ENCODE measurements around the gene ATP8A2. TPM values are rescaled to one million over a fixed set of nuclear protein-coding genes. Genes with fewer than 3 reads are reported as not detected.

ATP8A2 gene
- total RNA-seq, 1 donor from 2014 or later, result 3.4 TPM

DNA sequence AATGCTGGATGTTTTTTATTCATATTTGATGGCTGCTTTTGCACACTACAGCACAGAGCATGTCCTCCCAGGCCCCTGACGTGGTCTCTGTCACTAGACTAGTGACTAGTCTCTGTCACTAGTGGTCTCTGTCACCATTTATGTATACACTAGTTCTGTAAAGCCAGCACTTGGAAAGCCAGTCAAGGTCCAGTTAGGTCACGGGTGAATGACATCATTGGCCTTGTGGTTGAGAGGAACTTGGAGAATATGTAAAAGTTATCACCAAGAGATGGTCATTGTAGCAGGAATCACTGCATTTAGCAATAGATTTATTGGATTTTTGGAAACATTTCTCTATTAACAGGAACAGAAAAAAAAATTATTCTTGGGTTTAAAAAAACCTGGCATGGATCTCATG lies 607.2 kb downstream of the ATP8A2 start:
- H3K4me3 Mint-ChIP-seq, result no peak overlapping the region

DNA sequence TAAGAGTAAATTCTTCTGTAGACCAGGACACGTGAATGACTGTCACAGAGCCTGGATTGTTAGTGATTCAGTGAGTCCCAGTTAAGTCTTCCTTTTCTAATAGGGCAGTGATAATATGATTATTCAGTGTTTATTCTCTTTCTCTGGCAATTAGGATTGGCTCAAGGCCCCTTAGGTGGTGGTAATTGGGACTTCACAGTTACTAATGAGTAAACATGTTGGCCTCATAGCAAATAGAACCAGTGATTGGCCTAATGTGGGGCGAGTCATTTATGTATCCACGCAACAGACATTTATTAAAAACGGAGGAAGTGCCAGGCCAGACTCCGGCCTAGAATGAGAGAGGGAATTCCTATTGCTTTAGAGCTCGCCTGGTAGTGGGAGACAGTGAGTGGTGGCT lies 607.6 kb downstream of the ATP8A2 start:
- TF ChIP-seq, protein P1, sequence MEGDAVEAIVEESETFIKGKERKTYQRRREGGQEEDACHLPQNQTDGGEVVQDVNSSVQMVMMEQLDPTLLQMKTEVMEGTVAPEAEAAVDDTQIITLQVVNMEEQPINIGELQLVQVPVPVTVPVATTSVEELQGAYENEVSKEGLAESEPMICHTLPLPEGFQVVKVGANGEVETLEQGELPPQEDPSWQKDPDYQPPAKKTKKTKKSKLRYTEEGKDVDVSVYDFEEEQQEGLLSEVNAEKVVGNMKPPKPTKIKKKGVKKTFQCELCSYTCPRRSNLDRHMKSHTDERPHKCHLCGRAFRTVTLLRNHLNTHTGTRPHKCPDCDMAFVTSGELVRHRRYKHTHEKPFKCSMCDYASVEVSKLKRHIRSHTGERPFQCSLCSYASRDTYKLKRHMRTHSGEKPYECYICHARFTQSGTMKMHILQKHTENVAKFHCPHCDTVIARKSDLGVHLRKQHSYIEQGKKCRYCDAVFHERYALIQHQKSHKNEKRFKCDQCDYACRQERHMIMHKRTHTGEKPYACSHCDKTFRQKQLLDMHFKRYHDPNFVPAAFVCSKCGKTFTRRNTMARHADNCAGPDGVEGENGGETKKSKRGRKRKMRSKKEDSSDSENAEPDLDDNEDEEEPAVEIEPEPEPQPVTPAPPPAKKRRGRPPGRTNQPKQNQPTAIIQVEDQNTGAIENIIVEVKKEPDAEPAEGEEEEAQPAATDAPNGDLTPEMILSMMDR (conservative IDR thresholded peaks at IDR 0.05), result no peak
- no peaks in the 10 kb centered on the region for H3K27me3 Mint-ChIP-seq (ENCODE audit: low read depth)
- H3K4me1 Mint-ChIP-seq, result peaks cover 60% of the 10 kb centered on the region
- H3K36me3 Mint-ChIP-seq (ENCODE audit: low read depth), result peaks cover 3% of the 10 kb centered on the region
- H3K9me3 Mint-ChIP-seq, result no peaks in the 10 kb centered on the region
- H3K27ac Mint-ChIP-seq (ENCODE audit: unreplicated experiment), result no peak overlapping the region
- no peak overlapping the region for H3K4me3 Mint-ChIP-seq
- no peak for DNase-seq (ENCODE audit: low read depth, low spot score)

More for the DNA sequence above, 607.2 kb downstream of the ATP8A2 start:
- H3K36me3 Mint-ChIP-seq (ENCODE audit: low read depth), result peaks cover 3% of the 10 kb centered on the region
- peaks cover 60% of the 10 kb centered on the region for H3K4me1 Mint-ChIP-seq
- no peak for DNase-seq (ENCODE audit: low read depth, low spot score)
- H3K27ac Mint-ChIP-seq (ENCODE audit: unreplicated experiment), result no peak overlapping the region
- no peaks in the 10 kb centered on the region for H3K27me3 Mint-ChIP-seq (ENCODE audit: low read depth)
- no peaks in the 10 kb centered on the region for H3K9me3 Mint-ChIP-seq
- TF ChIP-seq, protein P1 (conservative IDR thresholded peaks at IDR 0.05), result no peak

DNA sequence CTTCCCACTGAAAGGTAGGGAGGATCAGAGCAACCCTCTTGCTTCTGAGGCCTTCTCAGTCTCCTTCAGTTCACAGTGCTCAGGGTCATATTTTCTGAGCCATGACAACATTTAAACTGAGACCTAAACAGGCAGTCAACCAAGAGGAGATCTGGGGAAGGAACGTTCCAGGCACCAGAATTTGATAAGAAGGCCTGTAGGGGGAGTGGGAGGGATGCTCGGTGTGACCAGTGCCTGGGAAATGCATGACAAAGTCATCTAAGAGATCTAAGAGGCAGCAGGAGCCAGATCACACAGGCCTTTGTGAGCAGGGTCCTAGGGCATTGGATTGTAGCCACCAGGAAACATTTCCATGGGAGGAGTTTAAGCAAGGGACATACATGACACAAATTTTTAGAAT lies 608.5 kb downstream of the ATP8A2 start:
- Mint-ChIP-seq H3K27ac (ENCODE audit: unreplicated experiment) (peak overlapping the region; percentile 5), H3K4me1 (peaks cover 60% of the 10 kb centered on the region), H3K4me3 (peak overlapping the region; percentile 6), H3K27me3 (ENCODE audit: low read depth) (no peaks in the 10 kb centered on the region), H3K36me3 (ENCODE audit: low read depth) (peaks cover 8% of the 10 kb centered on the region), H3K9me3 (no peaks in the 10 kb centered on the region)
- TF ChIP-seq, protein P1 (conservative IDR thresholded peaks at IDR 0.05), result peak; percentile 51
- no peak for DNase-seq (ENCODE audit: low read depth, low spot score)

DNA sequence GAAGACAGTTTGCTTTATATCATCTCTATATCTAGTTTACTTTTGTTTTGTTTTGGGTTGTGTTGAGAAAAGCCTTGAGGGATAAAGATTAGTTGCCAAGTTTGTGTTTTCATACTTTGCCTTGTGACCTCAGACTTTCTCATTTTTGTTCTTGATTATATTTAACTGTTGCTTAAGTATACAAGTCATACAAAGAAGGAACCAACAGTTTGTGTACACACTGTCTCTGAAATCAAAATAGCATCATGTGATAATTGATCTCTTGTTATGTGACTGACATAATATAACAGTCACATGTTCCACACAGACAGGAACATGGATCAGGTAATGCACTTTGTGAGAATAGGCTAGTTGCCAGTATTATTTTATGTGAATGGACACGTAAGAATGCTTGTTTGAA lies 609.3 kb downstream of the ATP8A2 start:
- Mint-ChIP-seq H3K27me3 (ENCODE audit: low read depth) (no peaks in the 10 kb centered on the region), H3K4me3 (no peak overlapping the region), H3K4me1 (peaks cover 59% of the 10 kb centered on the region), H3K27ac (ENCODE audit: unreplicated experiment) (no peak overlapping the region), H3K9me3 (peaks cover 2% of the 10 kb centered on the region), H3K36me3 (ENCODE audit: low read depth) (peaks cover 9% of the 10 kb centered on the region)
- no peak for DNase-seq (ENCODE audit: low read depth, low spot score)
- TF ChIP-seq, protein P1 (conservative IDR thresholded peaks at IDR 0.05), result no peak

DNA sequence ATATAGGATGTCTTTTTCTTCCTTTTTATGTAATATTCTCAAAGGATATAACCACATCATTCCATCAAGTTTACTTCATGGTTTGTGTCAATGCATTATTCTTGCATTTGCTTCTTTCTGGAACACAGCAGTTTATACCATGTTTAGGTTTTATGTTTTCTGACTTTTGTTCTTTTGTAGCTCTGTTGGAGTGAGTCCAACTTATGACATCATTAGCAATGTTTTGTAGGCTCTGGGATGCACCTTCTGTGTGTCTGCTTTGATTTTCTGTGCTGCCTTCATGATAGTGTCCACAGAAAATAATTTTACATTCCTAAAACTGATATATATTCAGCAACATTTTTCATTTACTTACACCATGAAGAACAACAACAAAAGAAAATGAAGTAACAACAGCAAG lies 611.1 kb downstream of the ATP8A2 start:
- peaks cover 8% of the 10 kb centered on the region for H3K9me3 Mint-ChIP-seq

More for the DNA sequence above, 611.1 kb downstream of the ATP8A2 start:
- Mint-ChIP-seq H3K4me3 (no peak overlapping the region), H3K4me1 (peaks cover 43% of the 10 kb centered on the region), H3K36me3 (ENCODE audit: low read depth) (peaks cover 11% of the 10 kb centered on the region), H3K27ac (ENCODE audit: unreplicated experiment) (no peak overlapping the region), H3K27me3 (ENCODE audit: low read depth) (no peaks in the 10 kb centered on the region)
- TF ChIP-seq, protein P1 (conservative IDR thresholded peaks at IDR 0.05), result no peak
- no peak for DNase-seq (ENCODE audit: low read depth, low spot score)
